ENCODE results near the gene STOM. TPM values are rescaled to one million over a fixed set of nuclear protein-coding genes. Genes with fewer than 3 reads are reported as not detected.

STOM gene
- total RNA-seq, 1 donor, result 114 TPM

- H4K20me1 ChIP-seq (ENCODE audit: insufficient read depth, low read length), result no peaks in the 10 kb centered on the region
- no peaks in the 10 kb centered on the region for H3K9me3 ChIP-seq (ENCODE audit: low read depth, low read length)
- no peaks in the 10 kb centered on the region for H3K27me3 ChIP-seq (ENCODE audit: insufficient read depth, low read length)
- H3K4me1 ChIP-seq (ENCODE audit: insufficient read depth, low read length), result peaks cover 42% of the 10 kb centered on the region
- peaks cover 56% of the 10 kb centered on the region for H3K79me2 ChIP-seq (ENCODE audit: insufficient read depth, low read length)
- TF ChIP-seq CTCF (IDR thresholded peaks at IDR 0.05; ENCODE audit: extremely low read depth, low read depth, low read length), result no peak
- no peak overlapping the region for H3K4me2 ChIP-seq (ENCODE audit: insufficient read depth, low read length)
- H3K27ac ChIP-seq (ENCODE audit: low read depth, low read length), result peak overlapping the region; percentile 90
- no peak for DNase-seq (ENCODE audit: insufficient read length, low spot score, missing footprints)
- no peak overlapping the region for H2AFZ ChIP-seq (ENCODE audit: low read length)
- H3K36me3 ChIP-seq (ENCODE audit: insufficient read depth, low read length), result peaks cover 6% of the 10 kb centered on the region
- H3K4me3 ChIP-seq (ENCODE audit: insufficient read depth, low read length), result no peak overlapping the region
Measured at GRCh38 chr9:121359351-121360294, 10.4 kb downstream of the STOM start.

- Histone ChIP-seq H3K27me3 (ENCODE audit: insufficient read depth, low read length) (no peaks in the 10 kb centered on the region), H3K4me2 (ENCODE audit: insufficient read depth, low read length) (peak overlapping the region; percentile 34), H3K4me3 (ENCODE audit: insufficient read depth, low read length) (no peak overlapping the region), H3K79me2 (ENCODE audit: insufficient read depth, low read length) (peaks cover 52% of the 10 kb centered on the region), H3K36me3 (ENCODE audit: insufficient read depth, low read length) (peaks cover 13% of the 10 kb centered on the region), H3K9me3 (ENCODE audit: low read depth, low read length) (no peaks in the 10 kb centered on the region), H3K4me1 (ENCODE audit: insufficient read depth, low read length) (peaks cover 36% of the 10 kb centered on the region), H3K27ac (ENCODE audit: low read depth, low read length) (peak overlapping the region; percentile 90), H4K20me1 (ENCODE audit: insufficient read depth, low read length) (no peaks in the 10 kb centered on the region), H2AFZ (ENCODE audit: low read length) (no peak overlapping the region)
- no peak for DNase-seq (ENCODE audit: insufficient read length, low spot score, missing footprints)
- TF ChIP-seq CTCF (IDR thresholded peaks at IDR 0.05; ENCODE audit: extremely low read depth, low read depth, low read length), result no peak
Measured at GRCh38 chr9:121358751-121359150, 11.3 kb downstream of the STOM start.

- H3K4me3 ChIP-seq (ENCODE audit: insufficient read depth, low read length), result no peak overlapping the region
- peaks cover 19% of the 10 kb centered on the region for H3K4me1 ChIP-seq (ENCODE audit: insufficient read depth, low read length)
- H3K27ac ChIP-seq (ENCODE audit: low read depth, low read length), result no peak overlapping the region
- H4K20me1 ChIP-seq (ENCODE audit: insufficient read depth, low read length), result no peaks in the 10 kb centered on the region
- H3K27me3 ChIP-seq (ENCODE audit: insufficient read depth, low read length), result no peaks in the 10 kb centered on the region
- peaks cover 52% of the 10 kb centered on the region for H3K79me2 ChIP-seq (ENCODE audit: insufficient read depth, low read length)
- no peak overlapping the region for H3K4me2 ChIP-seq (ENCODE audit: insufficient read depth, low read length)
- H3K9me3 ChIP-seq (ENCODE audit: low read depth, low read length), result no peaks in the 10 kb centered on the region
- no peak overlapping the region for H2AFZ ChIP-seq (ENCODE audit: low read length)
- no peak for DNase-seq (ENCODE audit: insufficient read length, low spot score, missing footprints)
- no peak for TF ChIP-seq CTCF (IDR thresholded peaks at IDR 0.05; ENCODE audit: extremely low read depth, low read depth, low read length)
- peaks cover 29% of the 10 kb centered on the region for H3K36me3 ChIP-seq (ENCODE audit: insufficient read depth, low read length)
Measured at GRCh38 chr9:121357011-121357410, 13.0 kb downstream of the STOM start.

GRCh38 chr9:121354762-121355161 is 15.3 kb downstream of the STOM start:
- DNase-seq (ENCODE audit: insufficient read length, low spot score, missing footprints), result no peak
- H4K20me1 ChIP-seq (ENCODE audit: insufficient read depth, low read length), result no peaks in the 10 kb centered on the region
- H3K36me3 ChIP-seq (ENCODE audit: insufficient read depth, low read length), result peaks cover 29% of the 10 kb centered on the region
- H3K9me3 ChIP-seq (ENCODE audit: low read depth, low read length), result no peaks in the 10 kb centered on the region
- no peak for TF ChIP-seq CTCF (IDR thresholded peaks at IDR 0.05; ENCODE audit: extremely low read depth, low read depth, low read length)
- H3K4me1 ChIP-seq (ENCODE audit: insufficient read depth, low read length), result peaks cover 14% of the 10 kb centered on the region
- peaks cover 38% of the 10 kb centered on the region for H3K79me2 ChIP-seq (ENCODE audit: insufficient read depth, low read length)
- no peak overlapping the region for H3K4me2 ChIP-seq (ENCODE audit: insufficient read depth, low read length)
- H3K4me3 ChIP-seq (ENCODE audit: insufficient read depth, low read length), result no peak overlapping the region
- no peak overlapping the region for H3K27ac ChIP-seq (ENCODE audit: low read depth, low read length)
- no peaks in the 10 kb centered on the region for H3K27me3 ChIP-seq (ENCODE audit: insufficient read depth, low read length)
- no peak overlapping the region for H2AFZ ChIP-seq (ENCODE audit: low read length)
